Measurements from ENCODE around the gene TRIM47.
A peak's percentile ranks its signal among the peaks of the same experiment; 100 is the strongest.

TRIM47 gene

GRCh38 chr17:75878174-75878998 lies at the start of gene TRIM47:
TRIM47 (minus strand) TSS chr17:75878581; CDS start chr17:75878548, 33 bp downstream.
- Mint-ChIP-seq H3K4me3 (peak within 1 kb of the TSS; percentile 92), H3K27ac (peak within 1 kb of the TSS; percentile 95), H3K36me3 (ENCODE audit: low read depth) (peaks cover 47% of the 10 kb centered on the region), H3K27me3 (peaks cover 75% of the 10 kb centered on the region), H3K4me1 (ENCODE audit: low read depth) (peaks cover 68% of the 10 kb centered on the region), H3K9me3 (no peaks in the 10 kb centered on the region)
- intact Hi-C loops (cut with micrococcal nuclease): no loop called here

GRCh38 chr17:75927286-75927922 lies 49.0 kb upstream of the TRIM47 start:
- Mint-ChIP-seq H3K9me3 (no peaks in the 10 kb centered on the region), H3K4me1 (ENCODE audit: low read depth) (peaks cover 14% of the 10 kb centered on the region), H3K36me3 (ENCODE audit: low read depth) (no peaks in the 10 kb centered on the region), H3K27me3 (no peaks in the 10 kb centered on the region), H3K4me3 (no peak overlapping the region), H3K27ac (peak overlapping the region; percentile 30)
- intact Hi-C loops (cut with micrococcal nuclease): no loop called here

GRCh38 chr17:75926456-75926855 lies 48.1 kb upstream of the TRIM47 start:
- Mint-ChIP-seq H3K4me1 (ENCODE audit: low read depth) (peaks cover 14% of the 10 kb centered on the region), H3K27me3 (no peaks in the 10 kb centered on the region), H3K27ac (peak overlapping the region; percentile 30), H3K9me3 (no peaks in the 10 kb centered on the region), H3K4me3 (no peak overlapping the region), H3K36me3 (ENCODE audit: low read depth) (no peaks in the 10 kb centered on the region)
- intact Hi-C loops (cut with micrococcal nuclease): no loop called here

- peaks cover 14% of the 10 kb centered on the region for H3K4me1 Mint-ChIP-seq (ENCODE audit: low read depth)
- H3K27me3 Mint-ChIP-seq: no peaks in the 10 kb centered on the region
- H3K27ac Mint-ChIP-seq: no peak overlapping the region
- intact Hi-C loops (cut with micrococcal nuclease): no loop called here
- no peaks in the 10 kb centered on the region for H3K36me3 Mint-ChIP-seq (ENCODE audit: low read depth)
- no peaks in the 10 kb centered on the region for H3K9me3 Mint-ChIP-seq
- H3K4me3 Mint-ChIP-seq: no peak overlapping the region
Observed at GRCh38 chr17:75925912-75926311, 47.5 kb upstream of the TRIM47 start.

GRCh38 chr17:75925103-75925502 lies 46.7 kb upstream of the TRIM47 start:
- Mint-ChIP-seq H3K27ac (no peak overlapping the region), H3K9me3 (no peaks in the 10 kb centered on the region), H3K4me1 (ENCODE audit: low read depth) (peaks cover 14% of the 10 kb centered on the region), H3K36me3 (ENCODE audit: low read depth) (no peaks in the 10 kb centered on the region), H3K27me3 (no peaks in the 10 kb centered on the region), H3K4me3 (no peak overlapping the region)
- intact Hi-C loops (cut with micrococcal nuclease): no loop called here

GRCh38 chr17:75922963-75923874 lies 44.8 kb upstream of the TRIM47 start:
- Mint-ChIP-seq H3K27me3 (no peaks in the 10 kb centered on the region), H3K9me3 (no peaks in the 10 kb centered on the region), H3K36me3 (ENCODE audit: low read depth) (no peaks in the 10 kb centered on the region), H3K27ac (no peak overlapping the region), H3K4me3 (no peak overlapping the region), H3K4me1 (ENCODE audit: low read depth) (peaks cover 14% of the 10 kb centered on the region)
- intact Hi-C loops (cut with micrococcal nuclease): no loop called here

- Mint-ChIP-seq H3K4me3 (no peak overlapping the region), H3K27me3 (no peaks in the 10 kb centered on the region), H3K36me3 (ENCODE audit: low read depth) (no peaks in the 10 kb centered on the region), H3K27ac (no peak overlapping the region), H3K4me1 (ENCODE audit: low read depth) (peaks cover 8% of the 10 kb centered on the region), H3K9me3 (no peaks in the 10 kb centered on the region)
- intact Hi-C loops (cut with micrococcal nuclease): no loop called here
Observed at GRCh38 chr17:75922173-75922961, 44.0 kb upstream of the TRIM47 start.

GRCh38 chr17:75921596-75921995 lies 43.2 kb upstream of the TRIM47 start:
- Mint-ChIP-seq H3K4me3 (no peak overlapping the region), H3K27ac (no peak overlapping the region), H3K36me3 (ENCODE audit: low read depth) (no peaks in the 10 kb centered on the region), H3K9me3 (no peaks in the 10 kb centered on the region), H3K27me3 (no peaks in the 10 kb centered on the region), H3K4me1 (ENCODE audit: low read depth) (peaks cover under 1% of the 10 kb centered on the region)
- intact Hi-C loops (cut with micrococcal nuclease): no loop called here

GRCh38 chr17:75920045-75920560 lies 41.7 kb upstream of the TRIM47 start:
- H3K9me3 Mint-ChIP-seq: no peaks in the 10 kb centered on the region
- intact Hi-C loops (cut with micrococcal nuclease): no loop called here
- H3K4me3 Mint-ChIP-seq: no peak overlapping the region
- H3K27ac Mint-ChIP-seq: no peak overlapping the region
- H3K27me3 Mint-ChIP-seq: no peaks in the 10 kb centered on the region
- H3K4me1 Mint-ChIP-seq (ENCODE audit: low read depth): no peaks in the 10 kb centered on the region
- no peaks in the 10 kb centered on the region for H3K36me3 Mint-ChIP-seq (ENCODE audit: low read depth)

GRCh38 chr17:75919611-75920010 lies 41.2 kb upstream of the TRIM47 start:
- intact Hi-C loops (cut with micrococcal nuclease): no loop called here
- H3K36me3 Mint-ChIP-seq (ENCODE audit: low read depth): peaks cover 4% of the 10 kb centered on the region
- H3K9me3 Mint-ChIP-seq: no peaks in the 10 kb centered on the region
- no peak overlapping the region for H3K27ac Mint-ChIP-seq
- no peaks in the 10 kb centered on the region for H3K27me3 Mint-ChIP-seq
- H3K4me3 Mint-ChIP-seq: no peak overlapping the region
- no peaks in the 10 kb centered on the region for H3K4me1 Mint-ChIP-seq (ENCODE audit: low read depth)

- H3K4me1 Mint-ChIP-seq (ENCODE audit: low read depth): no peaks in the 10 kb centered on the region
- H3K36me3 Mint-ChIP-seq (ENCODE audit: low read depth): peaks cover 5% of the 10 kb centered on the region
- H3K9me3 Mint-ChIP-seq: no peaks in the 10 kb centered on the region
- no peak overlapping the region for H3K27ac Mint-ChIP-seq
- H3K27me3 Mint-ChIP-seq: no peaks in the 10 kb centered on the region
- intact Hi-C loops (cut with micrococcal nuclease): no loop called here
- H3K4me3 Mint-ChIP-seq: no peak overlapping the region
Observed at GRCh38 chr17:75917917-75918445, 39.6 kb upstream of the TRIM47 start.

- Mint-ChIP-seq H3K36me3 (ENCODE audit: low read depth) (peaks cover 5% of the 10 kb centered on the region), H3K27ac (no peak overlapping the region), H3K9me3 (no peaks in the 10 kb centered on the region), H3K4me3 (no peak overlapping the region), H3K4me1 (ENCODE audit: low read depth) (no peaks in the 10 kb centered on the region), H3K27me3 (no peaks in the 10 kb centered on the region)
- intact Hi-C loops (cut with micrococcal nuclease): no loop called here
Observed at GRCh38 chr17:75917141-75917916, 38.9 kb upstream of the TRIM47 start.
